ENCODE measurements around the gene IGFBP1.

The IGFBP1 gene

DNA sequence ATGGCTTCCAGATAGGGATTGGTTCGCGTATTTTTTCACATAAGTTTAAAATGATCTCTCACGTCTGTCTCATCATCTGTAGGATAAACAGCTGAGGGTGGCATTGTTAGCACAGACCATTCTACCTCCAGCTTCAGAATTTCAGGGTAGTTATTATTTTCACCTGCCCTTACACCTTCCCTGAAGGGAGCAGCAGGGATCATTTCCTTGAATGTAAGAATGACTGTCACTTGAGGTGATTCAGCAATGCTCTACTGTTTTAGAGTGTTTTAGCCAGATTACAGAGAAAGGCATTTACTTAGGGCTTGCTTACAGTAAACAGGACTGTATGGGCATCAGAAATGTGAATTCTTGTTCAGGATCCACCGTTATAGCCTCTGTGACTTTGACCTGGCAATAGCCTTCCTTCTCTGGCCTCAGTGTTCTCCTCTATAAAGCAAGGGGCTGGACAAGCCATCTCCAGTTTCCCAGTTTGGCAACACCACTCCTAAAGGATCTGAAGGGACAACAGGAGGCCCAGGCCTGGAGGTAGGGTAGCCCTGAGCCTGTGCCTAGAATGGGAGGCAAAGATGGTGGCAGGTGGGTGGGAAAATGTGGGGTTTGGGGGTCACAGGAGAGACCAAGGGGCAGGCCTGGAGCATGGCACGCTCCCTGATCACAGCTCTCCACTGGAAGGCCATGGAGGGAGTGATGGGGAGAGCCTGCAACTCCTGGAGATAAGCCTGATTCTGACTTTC, 1.2 kb upstream of the IGFBP1 start:
- Histone ChIP-seq H3K27ac (replicated peaks) (no peak overlapping the region), H3K27me3 (ENCODE audit: insufficient read depth, poor library complexity, severe bottlenecking) (peaks cover 26% of the 10 kb centered on the region), H3K4me3 (replicated peaks; ENCODE audit: insufficient read depth, low read length) (no peak overlapping the region)
- DNase-seq (ENCODE audit: low read depth in 1 of 2, low spot score in 1 of 2), result no peak
- TF ChIP-seq, protein P1, sequence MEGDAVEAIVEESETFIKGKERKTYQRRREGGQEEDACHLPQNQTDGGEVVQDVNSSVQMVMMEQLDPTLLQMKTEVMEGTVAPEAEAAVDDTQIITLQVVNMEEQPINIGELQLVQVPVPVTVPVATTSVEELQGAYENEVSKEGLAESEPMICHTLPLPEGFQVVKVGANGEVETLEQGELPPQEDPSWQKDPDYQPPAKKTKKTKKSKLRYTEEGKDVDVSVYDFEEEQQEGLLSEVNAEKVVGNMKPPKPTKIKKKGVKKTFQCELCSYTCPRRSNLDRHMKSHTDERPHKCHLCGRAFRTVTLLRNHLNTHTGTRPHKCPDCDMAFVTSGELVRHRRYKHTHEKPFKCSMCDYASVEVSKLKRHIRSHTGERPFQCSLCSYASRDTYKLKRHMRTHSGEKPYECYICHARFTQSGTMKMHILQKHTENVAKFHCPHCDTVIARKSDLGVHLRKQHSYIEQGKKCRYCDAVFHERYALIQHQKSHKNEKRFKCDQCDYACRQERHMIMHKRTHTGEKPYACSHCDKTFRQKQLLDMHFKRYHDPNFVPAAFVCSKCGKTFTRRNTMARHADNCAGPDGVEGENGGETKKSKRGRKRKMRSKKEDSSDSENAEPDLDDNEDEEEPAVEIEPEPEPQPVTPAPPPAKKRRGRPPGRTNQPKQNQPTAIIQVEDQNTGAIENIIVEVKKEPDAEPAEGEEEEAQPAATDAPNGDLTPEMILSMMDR (IDR thresholded peaks at IDR 0.05; ENCODE audit: insufficient read depth, low read length), result no peak
- TF ChIP-seq GABPA (IDR thresholded peaks at IDR 0.05; ENCODE audit: low read depth) (no peak), SPI1 (IDR thresholded peaks at IDR 0.05; ENCODE audit: borderline replicate concordance, low read depth) (no peak), POLR2AphosphoS5 (IDR thresholded peaks at IDR 0.05; ENCODE audit: low read depth) (no peak)
- TF ChIP-seq, protein P2, sequence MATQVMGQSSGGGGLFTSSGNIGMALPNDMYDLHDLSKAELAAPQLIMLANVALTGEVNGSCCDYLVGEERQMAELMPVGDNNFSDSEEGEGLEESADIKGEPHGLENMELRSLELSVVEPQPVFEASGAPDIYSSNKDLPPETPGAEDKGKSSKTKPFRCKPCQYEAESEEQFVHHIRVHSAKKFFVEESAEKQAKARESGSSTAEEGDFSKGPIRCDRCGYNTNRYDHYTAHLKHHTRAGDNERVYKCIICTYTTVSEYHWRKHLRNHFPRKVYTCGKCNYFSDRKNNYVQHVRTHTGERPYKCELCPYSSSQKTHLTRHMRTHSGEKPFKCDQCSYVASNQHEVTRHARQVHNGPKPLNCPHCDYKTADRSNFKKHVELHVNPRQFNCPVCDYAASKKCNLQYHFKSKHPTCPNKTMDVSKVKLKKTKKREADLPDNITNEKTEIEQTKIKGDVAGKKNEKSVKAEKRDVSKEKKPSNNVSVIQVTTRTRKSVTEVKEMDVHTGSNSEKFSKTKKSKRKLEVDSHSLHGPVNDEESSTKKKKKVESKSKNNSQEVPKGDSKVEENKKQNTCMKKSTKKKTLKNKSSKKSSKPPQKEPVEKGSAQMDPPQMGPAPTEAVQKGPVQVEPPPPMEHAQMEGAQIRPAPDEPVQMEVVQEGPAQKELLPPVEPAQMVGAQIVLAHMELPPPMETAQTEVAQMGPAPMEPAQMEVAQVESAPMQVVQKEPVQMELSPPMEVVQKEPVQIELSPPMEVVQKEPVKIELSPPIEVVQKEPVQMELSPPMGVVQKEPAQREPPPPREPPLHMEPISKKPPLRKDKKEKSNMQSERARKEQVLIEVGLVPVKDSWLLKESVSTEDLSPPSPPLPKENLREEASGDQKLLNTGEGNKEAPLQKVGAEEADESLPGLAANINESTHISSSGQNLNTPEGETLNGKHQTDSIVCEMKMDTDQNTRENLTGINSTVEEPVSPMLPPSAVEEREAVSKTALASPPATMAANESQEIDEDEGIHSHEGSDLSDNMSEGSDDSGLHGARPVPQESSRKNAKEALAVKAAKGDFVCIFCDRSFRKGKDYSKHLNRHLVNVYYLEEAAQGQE (IDR thresholded peaks at IDR 0.05; ENCODE audit: insufficient replicate concordance, low read depth), result no peak

DNA sequence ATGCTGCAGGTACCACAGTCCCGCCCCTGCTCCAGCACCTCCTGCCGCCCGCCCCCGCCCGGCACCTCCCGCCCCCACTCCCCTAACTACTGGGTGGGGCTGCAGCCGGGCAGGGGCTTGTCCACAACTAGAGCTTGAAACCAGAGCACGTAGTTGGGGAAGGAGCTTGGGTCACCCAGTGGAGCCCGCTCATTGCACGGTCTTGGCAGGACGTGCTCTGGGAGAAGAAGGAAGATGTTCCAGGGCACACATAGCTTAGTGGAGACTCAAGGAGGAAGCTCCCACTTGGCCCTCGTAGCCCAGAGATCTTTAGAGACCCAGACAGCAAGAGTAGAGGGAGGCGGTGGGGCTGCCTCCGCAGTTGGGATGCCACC, 692 bp downstream of the IGFBP1 start:
- Histone ChIP-seq H3K4me3 (replicated peaks; ENCODE audit: insufficient read depth, low read length) (no peak overlapping the region), H3K27ac (replicated peaks) (no peak overlapping the region), H3K27me3 (ENCODE audit: insufficient read depth, poor library complexity, severe bottlenecking) (peaks cover 26% of the 10 kb centered on the region)
- no peak for DNase-seq (ENCODE audit: low read depth in 1 of 2, low spot score in 1 of 2)
- TF ChIP-seq, protein P2 (IDR thresholded peaks at IDR 0.05; ENCODE audit: insufficient replicate concordance, low read depth), result no peak
- no peak for TF ChIP-seq POLR2AphosphoS5 (IDR thresholded peaks at IDR 0.05; ENCODE audit: low read depth)
- no peak for TF ChIP-seq SPI1 (IDR thresholded peaks at IDR 0.05; ENCODE audit: borderline replicate concordance, low read depth)
- TF ChIP-seq GABPA (IDR thresholded peaks at IDR 0.05; ENCODE audit: low read depth), result no peak
- TF ChIP-seq, protein P1 (IDR thresholded peaks at IDR 0.05; ENCODE audit: insufficient read depth, low read length), result no peak

DNA sequence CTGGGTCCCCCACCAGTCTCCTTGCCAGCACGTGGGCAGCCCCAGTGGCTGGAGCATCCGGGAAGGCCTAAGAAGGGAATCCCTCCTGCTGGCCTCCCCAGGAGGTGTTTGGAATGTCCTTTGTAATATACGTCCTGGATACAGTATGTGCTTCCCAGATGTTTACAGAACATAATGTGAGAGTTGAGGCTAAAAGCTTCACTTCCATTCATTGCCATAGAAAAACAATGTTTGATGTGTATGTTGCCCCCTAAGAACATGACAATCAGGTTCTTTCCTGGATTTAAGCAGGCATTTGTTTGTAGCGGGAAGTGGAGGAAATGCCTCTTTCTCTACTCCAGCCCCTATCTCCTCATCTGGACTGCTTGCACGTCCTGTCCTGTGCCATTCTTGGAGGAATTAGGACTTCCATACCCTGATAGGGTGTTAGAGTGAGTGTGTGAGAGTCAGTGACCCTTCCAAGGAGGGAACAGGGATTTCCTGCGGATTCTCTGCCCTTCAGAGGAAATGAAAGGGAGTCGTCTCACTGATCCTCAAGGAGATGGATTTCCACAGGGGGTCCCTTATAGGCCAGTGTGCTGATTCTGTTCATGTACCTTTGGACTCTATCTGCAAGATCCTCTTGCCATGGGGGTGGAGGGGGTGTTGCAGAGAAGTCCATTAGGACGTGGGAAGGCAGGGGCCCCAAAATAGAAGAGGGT, 1.2 kb downstream of the IGFBP1 start:
- H3K27ac ChIP-seq (replicated peaks), result no peak overlapping the region
- no peak overlapping the region for H3K4me3 ChIP-seq (replicated peaks; ENCODE audit: insufficient read depth, low read length)
- TF ChIP-seq, protein P2 (IDR thresholded peaks at IDR 0.05; ENCODE audit: insufficient replicate concordance, low read depth), result no peak
- TF ChIP-seq POLR2AphosphoS5 (IDR thresholded peaks at IDR 0.05; ENCODE audit: low read depth) (no peak), GABPA (IDR thresholded peaks at IDR 0.05; ENCODE audit: low read depth) (no peak), SPI1 (IDR thresholded peaks at IDR 0.05; ENCODE audit: borderline replicate concordance, low read depth) (no peak)
- TF ChIP-seq, protein P1 (IDR thresholded peaks at IDR 0.05; ENCODE audit: insufficient read depth, low read length), result no peak
- DNase-seq (ENCODE audit: low read depth in 1 of 2, low spot score in 1 of 2), result no peak
- peaks cover 26% of the 10 kb centered on the region for H3K27me3 ChIP-seq (ENCODE audit: insufficient read depth, poor library complexity, severe bottlenecking)
